Gastrocnemius medialis (tissue), 4 donors: Measurements from ENCODE around the gene SLC66A2. TPM values are rescaled to one million over a fixed set of nuclear protein-coding genes. Genes with fewer than 3 reads are reported as not detected.

ENCODE experiments used
- ATAC-seq, 2 donors: fragments of 150-250 bp; one replicate each; pipeline ENCODE4 v1.9.1; 2016
- DNase-seq, 2 donors: peaks; one replicate each; pipeline ENCODE4 v3.0.0-alpha.2; 2019
- H3K27ac ChIP-seq, 4 donors: fragments of 200-600 bp; sonication (generic); 1 replicate in 1 of 4; 2 replicates in 3 of 4; pipeline ENCODE4 v1.5.1; 2016 to 2018; ENCODE audit warnings: mild to moderate bottlenecking in 2 of 4, moderate library complexity in 1 of 4
- H3K27me3 ChIP-seq, 3 donors: fragments of 200-600 bp; sonication (generic) in 2 of 3; 1 replicate in 1 of 3; 2 replicates in 2 of 3; pipeline versions ENCODE4 v1.5.1 to v1.6.0; 2016 to 2019; ENCODE audit warnings: mild to moderate bottlenecking in 1 of 3, moderate library complexity in 1 of 3
- H3K36me3 ChIP-seq, 2 donors: fragments of 200-600 bp; sonication (generic) in 1 of 2; one replicate each; pipeline ENCODE4 v1.5.1; 2017 to 2018
- H3K4me1 ChIP-seq, 2 donors: fragments of 200-600 bp; sonication (generic) in 1 of 2; one replicate each; pipeline ENCODE4 v1.5.1; 2016 to 2017; ENCODE audit warnings: mild to moderate bottlenecking in 2 of 2
- H3K4me3 ChIP-seq, 4 donors: fragments of 200-600 bp; sonication (generic) in 3 of 4; 1 replicate in 1 of 4; 2 replicates in 3 of 4; pipeline ENCODE4 v1.5.1; 2016 to 2019; ENCODE audit warnings: mild to moderate bottlenecking in 2 of 4
- H3K9me3 ChIP-seq, 3 donors: fragments of 200-600 bp; sonication (generic) in 2 of 3; 1 replicate in 1 of 3; 2 replicates in 2 of 3; pipeline ENCODE4 v1.5.1; 2016 to 2019
- POLR2A ChIP-seq, 2 donors: fragments of 450-650 bp; IDR thresholded peaks; one replicate each; pipeline ENCODE4 v1.6.1; 2017; ENCODE audit warnings: antibody characterized with exemption in 2 of 2, mild to moderate bottlenecking in 2 of 2, moderate library complexity in 2 of 2
- in situ Hi-C, 4 donors: fragments of 200-750 bp; cut with MboI; loops; one replicate each; pipeline versions ENCODE4 v1.15.0 to v1.8.0; 2017; ENCODE audit warnings: low sequenced_read_pairs in 4 of 4
- intact Hi-C: fragments of 100-400 bp; cut with DNase I; formaldehyde crosslinking; loops from one replicate; pipeline ENCODE4 v1.15.1; 2023; ENCODE audit warnings: low total_unique reads
- total RNA-seq, 4 donors: library from RNA; depleted of rRNA; stranded (reverse); fragments of >200 nt; gene quantifications; one replicate each; pipeline versions ENCODE4 v1.1.0 to v1.2.3, GENCODE V29; 2016
- TF ChIP-seq, protein P1 (sequence below), 5 experiments: fragments of 450-650 bp in 3 of 5; fragments of 200-600 bp in 2 of 5; sonication (generic) in 2 of 5; IDR thresholded peaks in 4 of 5; conservative IDR thresholded peaks in 1 of 5; 1 replicate in 4 of 5; 2 replicates in 1 of 5; pipeline ENCODE4 v1.5.1; 2016 to 2019; ENCODE audit warnings: antibody characterized with exemption in 5 of 5, mild to moderate bottlenecking in 3 of 5, moderate library complexity in 3 of 5

SLC66A2 gene
- total RNA-seq, 4 donors from 2014 or later: 43.3 to 121 (median 107) TPM

DNA sequence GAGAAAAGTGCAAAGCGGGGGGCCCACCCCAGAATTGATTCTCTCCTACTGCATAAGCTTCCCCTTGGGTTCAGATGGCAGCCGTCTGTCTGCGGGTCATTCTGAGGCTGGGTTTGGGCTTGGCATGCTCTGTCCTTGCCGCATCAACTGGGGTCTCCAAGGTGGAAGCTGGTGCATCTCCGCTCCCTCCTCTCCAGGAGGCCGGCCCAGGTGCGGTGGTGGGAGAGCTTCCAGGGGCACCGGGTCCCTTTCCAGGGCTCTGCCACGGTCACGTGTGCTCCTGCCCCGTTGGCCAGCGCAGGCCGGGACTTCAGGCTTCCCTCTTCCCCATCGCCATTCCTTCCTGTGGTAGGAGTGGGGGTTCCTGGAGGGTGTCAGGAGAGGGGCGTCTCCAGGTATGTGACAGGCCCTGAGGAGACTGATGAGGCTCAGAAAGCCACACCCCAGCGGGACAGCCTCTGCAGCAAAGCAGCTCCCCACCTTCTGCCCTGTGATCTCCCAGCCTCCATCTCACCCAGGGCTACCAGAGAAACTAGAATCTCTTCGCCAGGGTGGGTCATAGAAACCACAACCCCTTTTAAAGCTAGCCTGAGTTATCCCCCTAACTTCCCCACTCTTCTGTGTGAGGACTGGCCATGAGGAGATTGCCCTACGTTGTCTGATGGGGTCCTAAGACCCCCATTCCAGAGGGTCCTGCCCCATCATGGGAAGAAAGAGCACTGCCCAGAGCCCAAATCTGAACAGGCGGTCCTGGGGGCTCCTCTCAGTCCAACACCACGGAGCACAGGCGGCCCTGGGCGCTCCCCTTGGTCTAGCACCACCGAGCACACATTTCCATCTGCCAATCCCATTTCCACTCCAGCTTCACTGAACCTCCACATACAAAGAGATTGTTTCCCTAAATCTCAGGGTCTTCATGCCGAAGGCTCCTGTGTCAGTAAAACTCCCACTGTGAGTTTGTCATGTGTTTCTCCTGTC, 76.6 kb downstream of the SLC66A2 start:
- Histone ChIP-seq H3K27me3 (peaks cover 18 to 37% (median 26%) of the 10 kb centered on the region in 3 donors), H3K36me3 (no peaks in the 10 kb centered on the region), H3K27ac (no peak overlapping the region), H3K4me1 (peaks cover 0 to 7% of the 10 kb centered on the region in 2 donors), H3K4me3 (no peak overlapping the region), H3K9me3 (no peaks in the 10 kb centered on the region)
- intact Hi-C loops (no loop called here), in situ Hi-C loops (no loop called here)
- TF ChIP-seq POLR2A (IDR thresholded peaks at IDR 0.05): no peak
- TF ChIP-seq, protein P1, sequence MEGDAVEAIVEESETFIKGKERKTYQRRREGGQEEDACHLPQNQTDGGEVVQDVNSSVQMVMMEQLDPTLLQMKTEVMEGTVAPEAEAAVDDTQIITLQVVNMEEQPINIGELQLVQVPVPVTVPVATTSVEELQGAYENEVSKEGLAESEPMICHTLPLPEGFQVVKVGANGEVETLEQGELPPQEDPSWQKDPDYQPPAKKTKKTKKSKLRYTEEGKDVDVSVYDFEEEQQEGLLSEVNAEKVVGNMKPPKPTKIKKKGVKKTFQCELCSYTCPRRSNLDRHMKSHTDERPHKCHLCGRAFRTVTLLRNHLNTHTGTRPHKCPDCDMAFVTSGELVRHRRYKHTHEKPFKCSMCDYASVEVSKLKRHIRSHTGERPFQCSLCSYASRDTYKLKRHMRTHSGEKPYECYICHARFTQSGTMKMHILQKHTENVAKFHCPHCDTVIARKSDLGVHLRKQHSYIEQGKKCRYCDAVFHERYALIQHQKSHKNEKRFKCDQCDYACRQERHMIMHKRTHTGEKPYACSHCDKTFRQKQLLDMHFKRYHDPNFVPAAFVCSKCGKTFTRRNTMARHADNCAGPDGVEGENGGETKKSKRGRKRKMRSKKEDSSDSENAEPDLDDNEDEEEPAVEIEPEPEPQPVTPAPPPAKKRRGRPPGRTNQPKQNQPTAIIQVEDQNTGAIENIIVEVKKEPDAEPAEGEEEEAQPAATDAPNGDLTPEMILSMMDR (IDR thresholded peaks at IDR 0.05 in 4 of 5, conservative IDR thresholded peaks at IDR 0.05 in 1 of 5): no peak
- DNase-seq (no peak), ATAC-seq (no peak)

DNA sequence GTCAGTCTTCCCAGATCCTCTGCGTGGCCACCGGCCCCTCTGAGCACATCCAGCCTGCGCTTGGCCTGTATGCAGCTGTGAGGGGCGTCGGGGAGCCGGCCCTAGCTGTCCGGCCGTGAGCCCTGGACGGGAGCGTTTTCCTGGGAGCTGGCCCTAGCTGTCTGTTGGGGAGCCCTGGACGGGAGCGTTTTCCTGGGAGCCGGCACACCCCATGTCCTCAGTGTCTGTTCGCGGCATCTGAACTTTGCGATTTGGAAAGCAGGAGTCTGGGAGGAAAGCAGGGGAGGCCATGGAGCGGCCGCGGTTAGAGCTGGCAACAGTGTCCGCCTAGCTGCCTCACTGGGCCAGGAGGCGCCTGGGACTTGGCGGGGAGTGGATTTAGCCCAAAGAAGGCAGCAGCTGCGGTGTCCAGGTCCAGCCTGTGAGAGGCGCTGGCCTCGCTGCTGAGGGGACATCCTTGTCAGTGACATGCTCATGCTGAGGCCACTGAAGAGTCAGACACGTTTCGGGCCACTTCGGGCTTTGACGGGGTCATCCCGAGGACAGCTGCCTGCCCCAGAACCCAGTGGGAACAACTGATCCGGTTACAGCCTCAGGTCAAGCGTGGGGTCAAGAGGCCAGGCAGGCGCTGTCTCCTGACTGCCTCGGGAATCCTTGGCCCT, 77.9 kb downstream of the SLC66A2 start:
- DNase-seq (no peak), ATAC-seq (peak in 1 of 2 donors; percentile 28)
- in situ Hi-C loops (no loop called here), intact Hi-C loops (no loop called here)
- no peaks in the 10 kb centered on the region for H3K36me3 ChIP-seq
- H3K9me3 ChIP-seq: no peaks in the 10 kb centered on the region
- no peak for TF ChIP-seq POLR2A (IDR thresholded peaks at IDR 0.05)
- TF ChIP-seq, protein P1 (IDR thresholded peaks at IDR 0.05 in 4 of 5, conservative IDR thresholded peaks at IDR 0.05 in 1 of 5): no peak
- H3K27me3 ChIP-seq: peaks cover 18 to 30% (median 23%) of the 10 kb centered on the region in 3 donors
- H3K27ac ChIP-seq: no peak overlapping the region
- no peak overlapping the region for H3K4me3 ChIP-seq
- H3K4me1 ChIP-seq: peaks cover 0 to 7% of the 10 kb centered on the region in 2 donors

DNA sequence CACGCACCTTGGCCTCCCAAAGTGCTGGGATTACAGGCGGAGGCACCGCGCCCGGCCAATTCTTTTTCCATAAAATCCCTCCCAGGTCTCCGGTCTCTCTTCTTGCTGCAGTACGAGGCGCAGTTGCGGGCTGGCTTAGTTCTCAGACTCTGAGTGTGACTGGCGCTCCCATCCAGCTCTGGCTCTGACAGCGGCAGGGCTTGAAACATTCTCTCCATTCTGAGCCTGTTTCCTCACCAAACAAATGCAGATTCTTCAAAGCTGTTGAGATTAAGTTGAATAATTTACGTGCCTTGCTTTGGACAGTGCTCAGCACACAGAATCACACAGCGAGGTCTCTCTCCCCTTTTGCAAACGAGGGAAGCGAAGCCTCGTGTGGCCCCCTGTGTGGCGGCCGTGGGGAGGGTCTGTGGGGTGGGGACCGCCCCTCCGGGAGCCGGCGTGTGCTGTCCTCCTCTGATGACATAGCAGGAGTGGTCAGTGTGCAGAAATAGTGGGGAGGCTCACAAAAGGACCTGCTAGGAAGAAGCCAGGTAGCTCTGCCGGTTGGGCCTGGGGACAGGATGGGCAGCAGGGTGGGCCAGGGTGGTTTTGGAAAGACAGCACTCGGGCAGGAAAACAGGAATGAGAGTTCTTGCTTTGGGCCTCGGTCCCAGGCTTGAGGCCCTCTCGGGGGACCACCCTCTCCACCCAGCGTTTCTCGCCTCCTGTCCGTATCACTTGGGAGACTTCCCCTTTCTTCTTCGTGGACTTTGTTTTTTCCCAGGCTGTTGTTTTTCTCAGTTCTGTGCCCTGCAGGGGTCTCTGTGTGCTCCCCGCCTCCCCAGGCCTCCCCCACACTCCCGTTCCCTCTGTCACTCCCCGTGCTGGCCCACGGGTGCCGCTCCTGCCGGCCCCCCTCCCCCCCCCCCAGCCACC, 78.7 kb downstream of the SLC66A2 start:
- Histone ChIP-seq H3K27ac (no peak overlapping the region), H3K9me3 (no peaks in the 10 kb centered on the region), H3K36me3 (no peaks in the 10 kb centered on the region), H3K4me1 (peaks cover 0 to 7% of the 10 kb centered on the region in 2 donors), H3K4me3 (no peak overlapping the region), H3K27me3 (peaks cover 18 to 23% (median 22%) of the 10 kb centered on the region in 3 donors)
- intact Hi-C loops (no loop called here), in situ Hi-C loops (no loop called here)
- ATAC-seq (no peak), DNase-seq (no peak)
- no peak for TF ChIP-seq POLR2A (IDR thresholded peaks at IDR 0.05)
- TF ChIP-seq, protein P1 (IDR thresholded peaks at IDR 0.05 in 4 of 5, conservative IDR thresholded peaks at IDR 0.05 in 1 of 5): no peak

DNA sequence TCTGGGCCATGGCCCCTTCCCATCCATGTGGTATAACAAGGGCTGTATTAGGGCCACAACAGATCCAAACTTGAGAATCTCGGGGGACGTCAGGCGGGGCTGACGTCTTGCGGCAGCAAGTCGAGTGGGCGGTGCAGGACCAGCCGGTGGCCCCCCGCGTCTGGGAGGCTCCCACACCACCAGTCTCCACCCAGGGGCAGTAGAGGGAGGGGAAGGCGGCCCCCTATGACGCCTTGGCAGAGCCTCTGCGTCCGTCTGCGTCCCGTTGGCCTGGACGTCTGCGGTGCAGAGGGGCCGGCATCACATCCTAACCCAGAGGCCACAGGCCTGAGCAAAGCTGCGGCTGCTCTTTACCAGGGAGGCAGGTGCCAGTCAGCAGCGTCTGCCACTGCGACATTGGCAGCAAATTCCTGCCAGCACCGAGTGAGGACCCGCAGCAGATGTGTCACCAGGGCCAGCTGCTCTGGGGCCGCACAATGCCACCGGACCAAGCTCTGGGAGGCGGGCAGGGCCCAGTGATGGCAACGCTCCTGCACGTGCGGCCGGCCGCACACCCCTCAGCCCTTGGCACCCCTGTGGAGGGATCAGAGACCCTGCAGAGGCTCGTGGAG, 79.9 kb downstream of the SLC66A2 start:
- DNase-seq (no peak), ATAC-seq (no peak)
- TF ChIP-seq POLR2A (IDR thresholded peaks at IDR 0.05): no peak
- H3K4me1 ChIP-seq: no peaks in the 10 kb centered on the region
- H3K27ac ChIP-seq: no peak overlapping the region
- H3K9me3 ChIP-seq: no peaks in the 10 kb centered on the region
- intact Hi-C loops (no loop called here), in situ Hi-C loops (no loop called here)
- H3K36me3 ChIP-seq: no peaks in the 10 kb centered on the region
- H3K27me3 ChIP-seq: peaks cover 18 to 20% (median 19%) of the 10 kb centered on the region in 3 donors
- no peak overlapping the region for H3K4me3 ChIP-seq
